GM13976 (cell line): Measurements from ENCODE around the gene HUNK.

ENCODE experiments used
- DNase-seq: peaks from one replicate; pipeline ENCODE4 v3.0.0; 2012; ENCODE audit warnings: low spot score
- CTCF ChIP-seq: IDR thresholded peaks from 2 replicates; pipeline ENCODE4 v1.5.1; 2012; ENCODE audit warnings: borderline replicate concordance, mild to moderate bottlenecking; ENCODE audit not compliant: insufficient read depth; ENCODE audit errors: extremely low read depth, missing control alignments, control extremely low read depth
- in situ Hi-C: fragments of 300-500 bp; cut with MboI; formaldehyde crosslinking; loops from one replicate; pipeline ENCODE4 v1.12.0; 2022; ENCODE audit warnings: low sequenced_read_pairs, mixed read lengths, inconsistent platforms; ENCODE audit not compliant: unreplicated experiment

The HUNK gene

GRCh38 chr21:31991356-31992331 lies 118.8 kb downstream of the HUNK start:
- in situ Hi-C loops, result no loop called here
- no peak for TF ChIP-seq CTCF
- no peak for DNase-seq

GRCh38 chr21:31992391-31992790 lies 119.6 kb downstream of the HUNK start:
- in situ Hi-C loops, result no loop called here

GRCh38 chr21:31993826-31994825 lies 121.3 kb downstream of the HUNK start:
- in situ Hi-C loops, result no loop called here
- no peak for DNase-seq

More at GRCh38 chr21:31992391-31992790, 119.6 kb downstream of the HUNK start:
- TF ChIP-seq CTCF, result no peak
- no peak for DNase-seq

GRCh38 chr21:31997191-31997590 lies 124.4 kb downstream of the HUNK start:
- TF ChIP-seq CTCF, result no peak
- in situ Hi-C loops, result no loop called here
- DNase-seq, result no peak

More at GRCh38 chr21:31993826-31994825, 121.3 kb downstream of the HUNK start:
- TF ChIP-seq CTCF, result no peak

GRCh38 chr21:31999810-32000468 lies 127.1 kb downstream of the HUNK start:
- no peak for DNase-seq
- no peak for TF ChIP-seq CTCF
- in situ Hi-C loops, result no loop called here

GRCh38 chr21:32001390-32001789 lies 128.6 kb downstream of the HUNK start:
- in situ Hi-C loops, result no loop called here
- TF ChIP-seq CTCF, result no peak
- DNase-seq, result no peak
